GM12864 (cell line): ENCODE measurements around the gene POLR2H.
"Not testable (repeated sequence)": the region's sequence is repeated elsewhere in the genome, so short reads cannot be mapped to it uniquely, and the experiment has no call there.

Source experiments
- DNase-seq: peaks from one replicate; pipeline ENCODE4 v3.0.0-alpha.2; 2011; ENCODE audit warnings: low read depth
- H3K4me3 ChIP-seq: 2 replicates; pipeline ENCODE4 v1.5.1; 2011; ENCODE audit warnings: mild to moderate bottlenecking, low read depth, low read length, control low read depth
- CTCF ChIP-seq: IDR thresholded peaks from 2 replicates; pipeline ENCODE4 v1.5.1; 2011; ENCODE audit warnings: low read depth, mild to moderate bottlenecking, moderate library complexity, low read length, control low read depth, inconsistent platforms; ENCODE audit errors: missing control alignments

Gene POLR2H

GRCh38 chr3:184335661-184336546, 25.6 kb upstream of the POLR2H start:
- no peak for DNase-seq
- TF ChIP-seq CTCF = no peak
- H3K4me3 ChIP-seq = peak overlapping the region; percentile 62

GRCh38 chr3:184336547-184337398, 24.7 kb upstream of the POLR2H start:
- DNase-seq = no peak
- peak overlapping the region; percentile 62 for H3K4me3 ChIP-seq
- TF ChIP-seq CTCF = no peak

GRCh38 chr3:184337399-184337714, 24.2 kb upstream of the POLR2H start, which contains the start of gene FAM131A:
FAM131A (plus strand) TSS chr3:184337600; CDS start chr3:184337631, 31 bp downstream.
- no peak for DNase-seq
- no peak for TF ChIP-seq CTCF
- peak within 1 kb of the TSS; percentile 62 for H3K4me3 ChIP-seq

- no peak overlapping the region for H3K4me3 ChIP-seq
- no peak for TF ChIP-seq CTCF
- DNase-seq = no peak
Observed at GRCh38 chr3:184337981-184338380, 23.5 kb upstream of the POLR2H start.

GRCh38 chr3:184338511-184338945, 23.0 kb upstream of the POLR2H start:
- TF ChIP-seq CTCF = no peak
- no peak overlapping the region for H3K4me3 ChIP-seq
- no peak for DNase-seq

- TF ChIP-seq CTCF = no peak
- no peak overlapping the region for H3K4me3 ChIP-seq
- no peak for DNase-seq
Observed at GRCh38 chr3:184339001-184339400, 22.5 kb upstream of the POLR2H start.

GRCh38 chr3:184339451-184340135, 21.9 kb upstream of the POLR2H start:
- H3K4me3 ChIP-seq, DNase-seq: not testable (repeated sequence)
